CD8-positive, alpha-beta memory T cell (primary cell): ENCODE results near the gene FZD7. TPM values are rescaled to one million over a fixed set of nuclear protein-coding genes. Genes with fewer than 3 reads are reported as not detected.

ENCODE experiments used
- CTCF ChIA-PET: fragments of 350-600 bp; sonication (Branson Sonifier 250); formaldehyde crosslinking; loops from one replicate; lab custom pipeline; 2021; ENCODE audit warnings: antibody characterized with exemption; lab: Charles Lee
- POLR2A ChIA-PET: fragments of 350-600 bp; sonication (Branson Sonifier 250); formaldehyde crosslinking; loops from one replicate; lab custom pipeline; 2021; ENCODE audit warnings: antibody characterized with exemption; lab: Charles Lee
- DNase-seq, 5 donors: peaks; one replicate each; pipeline versions ENCODE4 v3.0.0 to v3.0.0-alpha.2; 2020 to 2022; ENCODE audit warnings: mixed read lengths in 1 of 5
- H3K27ac ChIP-seq: one replicate; pipeline ENCODE4 v1.7.0; 2013; ENCODE audit warnings: low read depth, mild to moderate bottlenecking, low read length, moderate library complexity
- H3K27me3 ChIP-seq: 2 replicates; pipeline ENCODE4 v1.7.0; 2013; ENCODE audit warnings: low read length, mild to moderate bottlenecking; ENCODE audit not compliant: insufficient read depth, poor library complexity, severe bottlenecking
- H3K36me3 ChIP-seq: 2 replicates; pipeline ENCODE4 v1.7.0; 2013; ENCODE audit warnings: mild to moderate bottlenecking, low read length, moderate library complexity; ENCODE audit not compliant: insufficient read depth
- H3K4me1 ChIP-seq: 2 replicates; pipeline ENCODE4 v1.7.0; 2013; ENCODE audit warnings: mild to moderate bottlenecking, low read length, moderate library complexity; ENCODE audit not compliant: insufficient read depth
- H3K4me3 ChIP-seq: 2 replicates; pipeline ENCODE4 v1.7.0; 2013; ENCODE audit warnings: mild to moderate bottlenecking, low read length
- H3K9me3 ChIP-seq: 2 replicates; pipeline ENCODE4 v1.7.0; 2013; ENCODE audit warnings: mild to moderate bottlenecking, low read length
- H3K27ac Mint-ChIP-seq, 8 donors: one replicate each; pipeline ENCODE4 v1.8.0; 2020 to 2021; ENCODE audit warnings: mixed read lengths in 8 of 8, mild to moderate bottlenecking in 6 of 8, inconsistent platforms in 3 of 8, moderate library complexity in 3 of 8
- H3K27me3 Mint-ChIP-seq, 2 donors: one replicate each; pipeline ENCODE4 v1.8.0; 2020 to 2021; ENCODE audit warnings: mixed read lengths in 2 of 2, mild to moderate bottlenecking in 1 of 2, moderate library complexity in 1 of 2
- H3K36me3 Mint-ChIP-seq, 3 donors: one replicate each; pipeline ENCODE4 v1.8.0; 2020 to 2021; ENCODE audit warnings: mixed read lengths in 3 of 3, inconsistent platforms in 1 of 3, mild to moderate bottlenecking in 1 of 3
- H3K4me1 Mint-ChIP-seq, 3 donors: one replicate each; pipeline ENCODE4 v1.8.0; 2020 to 2021; ENCODE audit warnings: mixed read lengths in 3 of 3, inconsistent platforms in 1 of 3, mild to moderate bottlenecking in 1 of 3
- H3K4me3 Mint-ChIP-seq, 7 donors: one replicate each; pipeline ENCODE4 v1.8.0; 2020 to 2021; ENCODE audit warnings: mixed read lengths in 7 of 7, mild to moderate bottlenecking in 6 of 7, moderate library complexity in 4 of 7, inconsistent platforms in 2 of 7
- H3K9me3 Mint-ChIP-seq, 5 donors: one replicate each; pipeline ENCODE4 v1.8.0; 2020 to 2022; ENCODE audit warnings: mixed read lengths in 5 of 5, mild to moderate bottlenecking in 3 of 5, moderate library complexity in 2 of 5, inconsistent platforms in 1 of 5
- polyA plus RNA-seq: library from polyadenylated mRNA; unstranded; fragments of 300-500 nt; fragmentation: Illumina TruSeq; gene quantifications from one replicate; pipeline ENCODE4 v1.2.3, GENCODE V29; 2021
- total RNA-seq, 2 experiments: library from RNA; stranded (reverse); gene quantifications; one replicate each; pipeline ENCODE4 v1.2.3, GENCODE V29; 2021

Gene FZD7
- total and polyA plus RNA-seq, 3 experiments from 2014 or later: 0.55 to 0.75 TPM; not detected in 1

DNA sequence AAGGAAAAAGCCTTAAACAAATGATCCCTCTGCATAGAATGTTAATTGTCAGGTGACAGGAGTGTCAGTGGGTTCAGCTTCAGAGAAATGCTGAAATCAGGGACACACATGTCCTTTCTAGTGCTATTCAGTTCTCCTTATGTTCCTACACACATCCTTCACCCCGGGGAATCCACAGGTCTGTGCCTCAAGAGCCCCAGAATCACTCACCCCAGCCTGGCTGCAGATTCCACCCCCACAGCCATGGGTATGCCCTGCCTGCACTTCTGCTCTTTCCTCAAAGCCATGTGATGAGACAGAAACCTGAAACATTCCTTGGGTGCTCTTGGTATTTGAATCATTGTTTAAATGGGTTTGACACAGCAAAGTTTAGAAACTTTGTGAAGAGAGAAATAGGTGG is 27.4 kb upstream of the FZD7 start:
- Histone ChIP-seq H3K4me3 (no peak overlapping the region), H3K9me3 (no peaks in the 10 kb centered on the region), H3K4me1 (no peaks in the 10 kb centered on the region), H3K27ac (no peak overlapping the region), H3K27me3 (no peaks in the 10 kb centered on the region), H3K36me3 (no peaks in the 10 kb centered on the region)
- POLR2A ChIA-PET: no interaction called here
- CTCF ChIA-PET: interaction anchor here (1.7 kb wide), 1 partner anchor 25 kb away, joined by 3 read pairs; no protein-coding TSS in a partner anchor
- DNase-seq: no peak
- H3K27me3 Mint-ChIP-seq: peaks cover 3 to 35% of the 10 kb centered on the region in 2 donors
- no peaks in the 10 kb centered on the region for H3K4me1 Mint-ChIP-seq
- no peak overlapping the region for H3K27ac Mint-ChIP-seq
- no peaks in the 10 kb centered on the region for H3K9me3 Mint-ChIP-seq
- no peak overlapping the region for H3K4me3 Mint-ChIP-seq
- no peaks in the 10 kb centered on the region for H3K36me3 Mint-ChIP-seq

DNA sequence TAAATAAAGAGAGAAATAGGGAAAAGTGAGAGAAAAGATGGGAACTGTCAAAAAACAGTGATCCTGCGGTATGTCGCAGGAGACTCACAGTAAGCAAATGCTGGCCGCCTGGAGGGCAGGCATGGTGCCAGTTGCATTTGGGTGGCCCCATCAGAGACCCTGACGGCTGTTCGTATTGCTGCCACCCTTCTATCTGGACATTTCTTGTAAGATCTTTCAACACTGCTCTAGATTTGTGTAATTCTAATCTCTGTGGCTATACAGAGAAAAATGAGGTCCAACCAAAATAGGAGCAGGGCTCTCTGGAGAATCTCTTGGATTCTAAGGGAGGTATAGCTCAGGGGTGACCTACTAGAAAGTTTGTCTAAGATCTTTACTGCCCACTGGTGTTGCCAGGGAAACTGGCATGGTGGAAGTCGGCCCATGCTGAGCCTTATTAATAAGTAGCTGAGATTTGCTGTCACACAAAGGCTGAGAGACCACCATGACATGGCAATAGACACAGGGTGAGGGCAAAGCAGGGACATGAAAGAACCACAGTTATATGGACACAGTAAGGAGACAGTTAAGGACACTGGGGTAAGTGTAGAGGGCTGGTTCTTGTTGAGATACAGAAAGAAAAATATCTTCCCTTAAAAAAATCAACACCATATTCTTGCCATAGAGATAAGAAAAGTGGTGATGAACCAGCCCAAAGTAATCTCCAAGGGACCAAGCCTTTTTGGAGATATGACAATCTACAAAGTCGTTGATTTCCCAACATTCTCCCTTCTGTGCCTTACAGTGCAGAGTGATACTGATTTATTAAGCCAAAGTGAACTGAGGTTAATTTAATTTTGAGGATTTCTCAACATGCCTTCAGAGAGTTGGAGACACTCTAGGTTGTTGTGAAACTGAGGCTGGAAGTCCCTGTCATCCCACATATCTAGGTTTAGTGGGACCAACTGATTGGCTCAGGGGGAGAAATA is 26.4 kb upstream of the FZD7 start:
- Mint-ChIP-seq H3K4me1 (no peaks in the 10 kb centered on the region), H3K27me3 (peaks cover 3 to 35% of the 10 kb centered on the region in 2 donors), H3K4me3 (no peak overlapping the region), H3K27ac (no peak overlapping the region), H3K9me3 (no peaks in the 10 kb centered on the region), H3K36me3 (no peaks in the 10 kb centered on the region)
- Histone ChIP-seq H3K4me1 (no peaks in the 10 kb centered on the region), H3K4me3 (no peak overlapping the region), H3K36me3 (no peaks in the 10 kb centered on the region), H3K27me3 (no peaks in the 10 kb centered on the region), H3K27ac (no peak overlapping the region), H3K9me3 (no peaks in the 10 kb centered on the region)
- ChIA-PET CTCF (no interaction called here), POLR2A (no interaction called here)
- DNase-seq: no peak

DNA sequence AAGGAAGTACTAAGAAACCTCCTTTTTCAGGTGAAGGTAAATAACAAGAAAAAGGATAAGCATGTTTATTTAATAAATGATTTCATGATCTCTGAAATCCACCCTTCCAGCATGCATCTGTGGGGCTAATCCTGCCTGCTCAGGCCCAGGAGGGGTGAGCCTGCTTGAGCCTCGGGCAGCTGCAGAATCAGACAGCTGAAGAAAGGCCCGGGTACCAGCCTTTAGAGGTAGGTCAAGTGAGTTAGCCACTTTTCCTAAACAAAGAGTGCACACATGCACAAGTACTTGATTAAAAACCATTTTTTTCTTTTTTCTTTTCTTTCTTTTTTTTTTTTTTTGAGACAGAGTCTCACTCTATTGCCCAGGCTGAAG is 25.7 kb upstream of the FZD7 start:
- H3K4me3 Mint-ChIP-seq: no peak overlapping the region
- Histone ChIP-seq H3K27me3 (no peaks in the 10 kb centered on the region), H3K9me3 (no peaks in the 10 kb centered on the region), H3K36me3 (no peaks in the 10 kb centered on the region), H3K27ac (no peak overlapping the region), H3K4me3 (no peak overlapping the region), H3K4me1 (no peaks in the 10 kb centered on the region)
- DNase-seq: no peak
- H3K36me3 Mint-ChIP-seq: no peaks in the 10 kb centered on the region
- peaks cover 3 to 41% of the 10 kb centered on the region in 2 donors for H3K27me3 Mint-ChIP-seq
- H3K4me1 Mint-ChIP-seq: no peaks in the 10 kb centered on the region
- no peak overlapping the region for H3K27ac Mint-ChIP-seq
- H3K9me3 Mint-ChIP-seq: no peaks in the 10 kb centered on the region
- ChIA-PET CTCF (no interaction called here), POLR2A (no interaction called here)

DNA sequence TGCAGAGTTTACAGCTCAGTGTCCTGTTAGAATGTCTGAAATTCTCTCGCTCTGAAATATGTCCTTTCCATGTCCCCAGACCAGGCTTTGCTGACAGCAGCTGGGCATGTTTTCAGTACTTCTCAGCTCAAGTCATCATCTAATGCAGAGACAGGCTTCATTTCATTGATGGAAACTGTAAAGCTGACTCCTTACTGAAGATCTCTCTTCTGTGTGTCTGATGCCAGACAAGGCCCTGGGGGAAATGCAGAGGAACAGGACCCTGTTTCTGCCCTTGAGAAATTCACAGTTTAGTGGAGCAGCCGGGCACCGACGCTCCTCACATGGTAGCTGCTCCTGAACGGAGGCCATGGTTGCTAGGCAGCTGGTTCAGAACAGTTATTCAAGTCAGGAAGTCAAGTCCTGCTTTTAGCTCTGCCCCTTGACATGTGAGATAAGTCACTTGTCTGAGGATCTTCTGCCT is 24.6 kb upstream of the FZD7 start:
- H3K27me3 ChIP-seq: no peaks in the 10 kb centered on the region
- H3K4me3 ChIP-seq: no peak overlapping the region
- no peak overlapping the region for H3K27ac Mint-ChIP-seq
- no peak overlapping the region for H3K4me3 Mint-ChIP-seq
- no peaks in the 10 kb centered on the region for H3K36me3 Mint-ChIP-seq
- no peaks in the 10 kb centered on the region for H3K4me1 ChIP-seq
- no peaks in the 10 kb centered on the region for H3K36me3 ChIP-seq
- no peaks in the 10 kb centered on the region for H3K9me3 Mint-ChIP-seq
- ChIA-PET POLR2A (no interaction called here), CTCF (no interaction called here)
- H3K27ac ChIP-seq: no peak overlapping the region
- DNase-seq: no peak
- no peaks in the 10 kb centered on the region for H3K9me3 ChIP-seq
- H3K4me1 Mint-ChIP-seq: no peaks in the 10 kb centered on the region
- H3K27me3 Mint-ChIP-seq: peaks cover 7 to 44% of the 10 kb centered on the region in 2 donors

DNA sequence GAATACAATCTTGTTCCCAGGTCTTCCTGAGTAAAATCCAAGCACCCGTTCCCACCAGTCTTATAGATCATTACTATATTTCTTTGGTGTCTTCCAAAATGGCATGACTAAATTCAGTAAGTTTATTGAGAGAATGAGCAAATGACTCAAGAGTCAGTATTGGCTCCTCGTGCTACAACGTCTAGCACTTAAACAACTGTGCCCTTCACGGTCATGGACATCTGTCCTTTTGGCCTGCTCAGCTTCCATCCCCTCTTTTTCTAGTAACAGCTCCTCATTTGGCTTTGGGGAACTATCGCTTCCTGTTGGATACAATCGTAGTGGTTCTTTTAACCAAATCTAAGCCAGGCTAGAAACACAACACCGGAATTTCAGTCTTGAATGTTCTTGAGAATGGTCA is 24.1 kb upstream of the FZD7 start:
- no peaks in the 10 kb centered on the region for H3K4me1 ChIP-seq
- ChIA-PET CTCF (no interaction called here), POLR2A (no interaction called here)

DNA sequence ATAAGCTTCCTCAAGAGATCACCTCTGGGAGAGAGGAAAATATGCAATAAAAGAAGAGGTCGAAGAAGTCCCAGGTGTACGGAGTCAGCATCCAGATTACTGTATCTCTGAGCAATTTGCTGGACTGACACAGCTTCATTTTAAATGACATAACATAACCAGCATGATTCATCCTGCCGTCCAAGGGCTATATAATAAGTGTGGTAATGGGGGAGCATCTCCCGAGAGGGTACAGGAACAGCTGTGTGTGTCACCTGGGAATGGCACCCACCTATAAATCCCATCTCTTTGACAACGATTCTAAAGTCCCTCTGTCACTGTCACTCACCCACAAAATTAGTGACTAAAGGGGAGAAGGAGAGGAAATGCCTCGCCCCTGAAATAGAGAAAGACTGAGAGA is 19.3 kb upstream of the FZD7 start:
- Mint-ChIP-seq H3K4me3 (no peak overlapping the region), H3K36me3 (no peaks in the 10 kb centered on the region), H3K9me3 (peaks cover 0 to 2% (median 0%) of the 10 kb centered on the region in 5 donors), H3K27ac (no peak overlapping the region), H3K4me1 (no peaks in the 10 kb centered on the region), H3K27me3 (peaks cover 12 to 41% of the 10 kb centered on the region in 2 donors)
- Histone ChIP-seq H3K9me3 (no peaks in the 10 kb centered on the region), H3K4me3 (no peak overlapping the region), H3K4me1 (no peaks in the 10 kb centered on the region), H3K36me3 (no peaks in the 10 kb centered on the region), H3K27me3 (no peaks in the 10 kb centered on the region), H3K27ac (no peak overlapping the region)
- no peak for DNase-seq
- ChIA-PET CTCF (no interaction called here), POLR2A (no interaction called here)

More for the DNA sequence above, 24.1 kb upstream of the FZD7 start:
- Mint-ChIP-seq H3K4me3 (no peak overlapping the region), H3K36me3 (no peaks in the 10 kb centered on the region), H3K9me3 (no peaks in the 10 kb centered on the region), H3K27me3 (peaks cover 8 to 49% of the 10 kb centered on the region in 2 donors), H3K4me1 (no peaks in the 10 kb centered on the region), H3K27ac (no peak overlapping the region)
- Histone ChIP-seq H3K4me3 (no peak overlapping the region), H3K36me3 (no peaks in the 10 kb centered on the region), H3K9me3 (no peaks in the 10 kb centered on the region), H3K27me3 (no peaks in the 10 kb centered on the region), H3K27ac (no peak overlapping the region)
- DNase-seq: no peak

DNA sequence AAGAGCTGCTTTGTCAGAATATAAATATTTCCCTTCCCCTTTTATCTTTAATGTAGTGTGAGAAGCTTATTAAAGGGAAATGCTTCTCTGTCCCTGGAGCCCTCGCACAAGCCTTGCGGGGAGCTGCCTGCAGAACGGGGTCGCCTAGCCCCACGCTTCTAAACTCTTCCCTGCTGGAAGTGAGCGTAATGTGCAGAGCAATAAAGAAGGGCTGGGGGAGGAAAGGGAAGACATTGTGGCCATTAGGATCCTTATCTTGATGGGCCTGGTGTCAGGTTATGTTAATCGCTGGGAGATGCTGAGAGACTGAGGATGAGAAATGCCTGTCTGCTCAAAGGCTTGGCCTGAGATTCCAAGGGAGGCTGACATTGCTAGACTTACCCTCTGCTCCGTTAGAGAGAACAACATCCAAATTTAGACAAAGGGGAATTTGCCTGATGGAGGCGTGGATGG is 18.9 kb upstream of the FZD7 start:
- Histone ChIP-seq H3K4me3 (no peak overlapping the region), H3K9me3 (no peaks in the 10 kb centered on the region), H3K27me3 (no peaks in the 10 kb centered on the region), H3K27ac (no peak overlapping the region), H3K4me1 (no peaks in the 10 kb centered on the region), H3K36me3 (no peaks in the 10 kb centered on the region)
- CTCF ChIA-PET: no interaction called here
- H3K36me3 Mint-ChIP-seq: no peaks in the 10 kb centered on the region
- H3K9me3 Mint-ChIP-seq: peaks cover 0 to 2% (median 0%) of the 10 kb centered on the region in 5 donors
- peaks cover 12 to 36% of the 10 kb centered on the region in 2 donors for H3K27me3 Mint-ChIP-seq
- no peak for DNase-seq
- POLR2A ChIA-PET: no interaction called here
- H3K4me3 Mint-ChIP-seq: no peak overlapping the region
- no peaks in the 10 kb centered on the region for H3K4me1 Mint-ChIP-seq
- no peak overlapping the region for H3K27ac Mint-ChIP-seq

DNA sequence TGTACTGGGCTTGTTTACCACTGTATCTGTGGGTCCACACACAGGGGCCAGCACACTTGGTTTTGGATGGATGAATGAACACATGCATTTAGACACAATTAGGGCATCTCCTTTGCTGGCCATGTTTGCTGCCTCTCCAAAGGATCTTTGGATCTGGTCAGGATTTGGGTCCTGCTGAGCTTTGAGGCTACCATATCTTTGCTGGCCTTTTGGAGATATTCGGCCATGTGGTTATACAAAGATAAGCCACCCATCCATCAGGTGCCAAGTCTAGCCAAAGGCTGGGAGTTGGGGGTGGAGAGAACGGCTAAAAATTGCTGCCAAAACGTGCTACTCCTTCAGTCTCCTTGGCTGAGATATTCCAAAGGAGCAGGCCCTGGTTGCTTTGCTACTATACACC is 18.2 kb upstream of the FZD7 start:
- no peaks in the 10 kb centered on the region for H3K27me3 ChIP-seq
- no peaks in the 10 kb centered on the region for H3K36me3 Mint-ChIP-seq

More for the DNA sequence above, 18.2 kb upstream of the FZD7 start:
- ChIA-PET POLR2A (no interaction called here), CTCF (no interaction called here)
- Mint-ChIP-seq H3K4me3 (no peak overlapping the region), H3K4me1 (no peaks in the 10 kb centered on the region), H3K9me3 (peaks cover 0 to 2% (median 0%) of the 10 kb centered on the region in 5 donors), H3K27ac (no peak overlapping the region), H3K27me3 (peaks cover 12 to 29% of the 10 kb centered on the region in 2 donors)
- Histone ChIP-seq H3K36me3 (no peaks in the 10 kb centered on the region), H3K4me3 (no peak overlapping the region), H3K27ac (no peak overlapping the region), H3K4me1 (no peaks in the 10 kb centered on the region), H3K9me3 (no peaks in the 10 kb centered on the region)
- DNase-seq: no peak
